ENCODE results near the gene PTPN2. TPM values are rescaled to one million over a fixed set of nuclear protein-coding genes. Genes with fewer than 3 reads are reported as not detected.

PTPN2 gene
- polyA plus RNA-seq, 1 experiment: 25.9 TPM

DNA sequence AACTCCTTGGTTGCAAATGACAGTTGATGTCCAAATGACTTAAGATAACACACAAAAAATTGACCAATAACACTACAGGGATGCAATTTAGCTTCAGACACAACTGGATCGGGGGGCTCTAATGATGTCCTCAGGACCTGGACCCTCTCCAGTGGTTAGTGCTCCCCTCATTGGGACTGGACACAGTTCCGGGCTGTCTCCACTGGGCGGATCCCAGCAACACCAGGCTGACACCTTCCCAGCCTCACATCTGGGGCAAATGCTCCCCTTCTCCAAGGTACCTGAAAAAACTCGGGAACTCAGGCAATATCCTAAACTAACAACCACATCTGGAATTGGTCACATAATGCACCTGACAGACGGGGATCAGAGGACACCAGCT lies 132.5 kb downstream of the PTPN2 start:
- ChIA-PET POLR2A (interaction anchor here (0.6 kb wide), 1 partner anchor 132 kb away, joined by 6 read pairs; no protein-coding TSS in a partner anchor), CTCF (no interaction called here)
- Histone ChIP-seq H3K4me3 (ENCODE audit: low read depth, low read length) (no peak overlapping the region), H3K9me3 (ENCODE audit: control insufficient read depth, insufficient read depth, low read length) (no peaks in the 10 kb centered on the region; the same call in 1 of the 2 replicates), H3K27me3 (ENCODE audit: control insufficient read depth, insufficient read depth, low read length) (no peaks in the 10 kb centered on the region), H3K27ac (ENCODE audit: low read depth, low read length) (no peak overlapping the region)
- DNase-seq (ENCODE audit: low read depth, low spot score): no peak
- TF ChIP-seq, protein P1, sequence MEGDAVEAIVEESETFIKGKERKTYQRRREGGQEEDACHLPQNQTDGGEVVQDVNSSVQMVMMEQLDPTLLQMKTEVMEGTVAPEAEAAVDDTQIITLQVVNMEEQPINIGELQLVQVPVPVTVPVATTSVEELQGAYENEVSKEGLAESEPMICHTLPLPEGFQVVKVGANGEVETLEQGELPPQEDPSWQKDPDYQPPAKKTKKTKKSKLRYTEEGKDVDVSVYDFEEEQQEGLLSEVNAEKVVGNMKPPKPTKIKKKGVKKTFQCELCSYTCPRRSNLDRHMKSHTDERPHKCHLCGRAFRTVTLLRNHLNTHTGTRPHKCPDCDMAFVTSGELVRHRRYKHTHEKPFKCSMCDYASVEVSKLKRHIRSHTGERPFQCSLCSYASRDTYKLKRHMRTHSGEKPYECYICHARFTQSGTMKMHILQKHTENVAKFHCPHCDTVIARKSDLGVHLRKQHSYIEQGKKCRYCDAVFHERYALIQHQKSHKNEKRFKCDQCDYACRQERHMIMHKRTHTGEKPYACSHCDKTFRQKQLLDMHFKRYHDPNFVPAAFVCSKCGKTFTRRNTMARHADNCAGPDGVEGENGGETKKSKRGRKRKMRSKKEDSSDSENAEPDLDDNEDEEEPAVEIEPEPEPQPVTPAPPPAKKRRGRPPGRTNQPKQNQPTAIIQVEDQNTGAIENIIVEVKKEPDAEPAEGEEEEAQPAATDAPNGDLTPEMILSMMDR (IDR thresholded peaks at IDR 0.05; ENCODE audit: low read depth, low read length): no peak

GRCh38 chr18:12750715-12751502 lies 133.1 kb downstream of the PTPN2 start:
- Histone ChIP-seq H3K27me3 (ENCODE audit: control insufficient read depth, insufficient read depth, low read length) (no peaks in the 10 kb centered on the region), H3K9me3 (ENCODE audit: control insufficient read depth, insufficient read depth, low read length) (no peaks in the 10 kb centered on the region; the same call in 1 of the 2 replicates), H3K27ac (ENCODE audit: low read depth, low read length) (no peak overlapping the region), H3K4me3 (ENCODE audit: low read depth, low read length) (no peak overlapping the region)
- TF ChIP-seq, protein P1 (IDR thresholded peaks at IDR 0.05; ENCODE audit: low read depth, low read length): no peak
- POLR2A ChIA-PET: no interaction called here
- DNase-seq (ENCODE audit: low read depth, low spot score): no peak
- CTCF ChIA-PET: interaction anchor here (0.7 to 4.0 kb wide), 2 partner anchors 24 to 184 kb away, joined by 3 to 34 read pairs; no protein-coding TSS in a partner anchor

- CTCF ChIA-PET: interaction anchor here (0.7 to 4.0 kb wide), 2 partner anchors 25 to 184 kb away, joined by 3 to 34 read pairs; no protein-coding TSS in a partner anchor
- Histone ChIP-seq H3K27me3 (ENCODE audit: control insufficient read depth, insufficient read depth, low read length) (no peaks in the 10 kb centered on the region), H3K4me3 (ENCODE audit: low read depth, low read length) (no peak overlapping the region), H3K27ac (ENCODE audit: low read depth, low read length) (no peak overlapping the region), H3K9me3 (ENCODE audit: control insufficient read depth, insufficient read depth, low read length) (no peaks in the 10 kb centered on the region; the same call in 1 of the 2 replicates)
- TF ChIP-seq, protein P1 (IDR thresholded peaks at IDR 0.05; ENCODE audit: low read depth, low read length): no peak
- POLR2A ChIA-PET: no interaction called here
- DNase-seq (ENCODE audit: low read depth, low spot score): no peak
Observed at GRCh38 chr18:12750076-12750714, 133.8 kb downstream of the PTPN2 start.

DNA sequence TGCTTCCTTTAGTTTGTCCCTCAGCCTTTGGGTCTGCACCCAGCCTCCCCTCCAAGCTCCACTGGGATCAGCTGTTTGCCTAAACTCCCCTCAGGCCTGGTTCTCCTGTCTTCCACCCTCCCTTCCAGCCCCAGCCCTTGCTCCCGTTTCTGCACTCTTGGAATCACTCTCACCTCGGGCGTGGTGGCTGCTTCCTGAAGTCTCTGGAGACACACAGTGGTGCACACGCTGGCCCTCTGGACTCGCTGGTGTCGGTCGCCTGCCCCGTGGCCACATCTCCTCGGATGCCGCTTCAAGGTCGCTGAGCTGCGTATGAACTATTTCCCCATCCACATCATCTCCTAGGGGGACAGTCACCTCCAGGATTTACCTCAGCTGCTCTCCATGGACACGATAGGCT lies 134.9 kb downstream of the PTPN2 start:
- Histone ChIP-seq H3K27ac (ENCODE audit: low read depth, low read length) (no peak overlapping the region), H3K9me3 (ENCODE audit: control insufficient read depth, insufficient read depth, low read length) (no peaks in the 10 kb centered on the region; the same call in 1 of the 2 replicates), H3K27me3 (ENCODE audit: control insufficient read depth, insufficient read depth, low read length) (no peaks in the 10 kb centered on the region), H3K4me3 (ENCODE audit: low read depth, low read length) (no peak overlapping the region)
- ChIA-PET POLR2A (interaction anchor here (1.5 kb wide), 1 partner anchor 135 kb away, joined by 7 read pairs; the partner anchor contains the start of gene PTPN2), CTCF (interaction anchor here (2.2 to 4.0 kb wide), 2 partner anchors 145 to 185 kb away, joined by 34 to 38 read pairs; no protein-coding TSS in a partner anchor)
- no peak for DNase-seq (ENCODE audit: low read depth, low spot score)
- TF ChIP-seq, protein P1 (IDR thresholded peaks at IDR 0.05; ENCODE audit: low read depth, low read length): no peak
